ENCODE data around the gene EVA1B.

Gene EVA1B

DNA sequence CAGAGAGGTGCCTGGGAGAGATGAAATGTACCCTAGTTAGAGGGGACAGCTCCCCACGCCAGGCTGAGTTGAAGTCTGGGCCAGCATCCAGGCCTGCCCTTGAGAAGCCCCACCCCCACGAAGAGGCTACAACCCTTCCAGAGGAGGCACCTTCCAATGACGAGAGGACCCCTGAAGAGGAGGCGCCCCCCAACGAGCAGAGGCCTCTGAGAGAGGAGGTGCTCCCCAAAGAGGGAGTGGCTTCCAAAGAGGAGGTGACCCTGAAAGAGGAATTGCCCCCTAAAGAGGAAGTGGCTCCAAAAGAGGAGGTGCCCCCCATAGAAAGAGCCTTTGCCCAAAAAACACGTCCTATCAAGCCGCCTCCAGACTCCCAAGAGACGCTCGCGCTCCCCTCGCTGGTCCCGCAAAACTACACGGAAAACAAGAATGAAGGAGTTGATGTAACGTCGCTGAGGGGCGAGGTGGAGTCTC lies 3.1 kb downstream of the EVA1B start:
- DNase-seq (ENCODE audit: low read depth, low spot score), result no peak

DNA sequence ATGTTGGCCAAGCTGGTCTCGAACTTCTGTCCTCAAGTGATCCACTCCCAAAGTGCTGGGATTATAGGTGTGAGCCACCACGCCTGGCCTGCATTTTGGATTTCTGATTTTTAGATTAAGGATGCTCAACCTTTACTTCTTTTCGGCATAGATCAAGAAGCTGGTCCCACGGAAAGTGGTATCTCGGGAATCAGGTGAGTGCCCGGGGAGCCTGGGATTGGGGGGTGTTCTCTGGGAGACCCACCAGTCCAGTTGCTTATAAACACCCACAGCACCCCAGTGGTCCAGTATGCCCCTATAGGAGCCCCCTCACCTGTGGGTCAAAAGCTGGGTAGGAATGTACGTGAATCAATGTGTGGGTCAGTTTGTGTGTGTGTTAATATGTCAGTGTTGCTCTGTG lies 14.0 kb downstream of the EVA1B start:
- DNase-seq (ENCODE audit: low read depth, low spot score), result no peak

DNA sequence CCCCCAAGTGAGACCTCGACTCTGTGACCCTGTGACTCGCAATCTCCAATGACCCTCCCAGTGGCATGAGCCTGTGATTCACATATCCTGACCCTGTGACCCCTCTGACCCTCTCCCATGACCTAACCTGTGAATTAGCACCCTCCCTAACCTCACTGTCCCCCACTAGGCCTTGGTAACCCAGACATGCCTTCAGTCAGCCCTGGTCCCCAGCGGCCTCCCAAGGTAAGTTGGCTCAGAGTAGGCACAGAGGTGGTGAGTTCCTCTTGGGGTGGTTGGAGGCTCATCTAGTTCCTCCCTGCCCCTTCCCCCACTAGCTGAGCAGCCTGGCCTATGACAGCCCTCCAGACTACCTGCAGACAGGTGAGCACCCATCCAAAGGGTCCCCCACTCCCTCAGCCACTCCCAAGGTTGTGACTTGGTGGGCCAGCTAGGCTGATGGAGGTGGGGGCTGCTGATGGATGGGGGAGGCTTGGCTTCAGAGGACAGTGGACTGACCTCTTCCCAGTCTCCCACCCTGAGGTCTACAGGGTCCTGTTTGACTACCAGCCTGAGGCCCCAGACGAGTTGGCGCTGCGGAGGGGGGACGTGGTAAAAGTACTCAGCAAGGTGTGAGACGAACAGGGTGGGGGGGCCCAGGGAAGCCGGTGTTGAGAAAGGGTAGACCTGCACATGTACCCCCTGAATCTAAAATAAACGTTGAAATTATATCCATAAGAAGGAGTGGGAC lies 15.7 kb downstream of the EVA1B start:
- no peak for DNase-seq (ENCODE audit: low read depth, low spot score)

DNA sequence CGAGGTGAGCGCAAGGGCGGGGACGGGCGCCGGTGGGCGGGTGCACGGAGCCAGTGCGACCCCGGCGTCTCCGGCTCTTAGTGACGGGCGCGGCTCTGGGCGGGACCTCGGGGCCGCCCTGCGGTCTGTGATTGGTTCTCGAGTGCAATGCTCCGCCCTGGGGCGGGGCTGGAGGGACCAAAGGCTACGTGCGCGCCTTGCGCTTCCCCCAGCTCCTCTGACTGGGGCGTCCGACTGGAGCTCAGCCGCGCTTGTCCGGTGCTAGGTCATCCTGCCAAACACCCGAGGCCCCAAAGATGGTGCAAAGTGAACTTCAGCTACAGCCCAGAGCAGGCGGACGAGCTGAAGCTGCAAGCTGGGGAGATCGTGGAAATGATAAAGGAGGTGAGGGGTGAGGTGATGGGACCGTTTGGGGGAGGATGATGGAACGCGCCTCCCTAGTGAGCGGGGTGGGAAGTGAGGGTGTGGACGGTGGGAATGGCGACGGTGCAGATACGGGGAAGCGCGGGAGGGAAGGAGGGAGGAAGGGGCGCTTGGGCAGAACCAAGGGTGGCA lies 16.5 kb downstream of the EVA1B start:
- DNase-seq (ENCODE audit: low read depth, low spot score), result peak; percentile 81

DNA sequence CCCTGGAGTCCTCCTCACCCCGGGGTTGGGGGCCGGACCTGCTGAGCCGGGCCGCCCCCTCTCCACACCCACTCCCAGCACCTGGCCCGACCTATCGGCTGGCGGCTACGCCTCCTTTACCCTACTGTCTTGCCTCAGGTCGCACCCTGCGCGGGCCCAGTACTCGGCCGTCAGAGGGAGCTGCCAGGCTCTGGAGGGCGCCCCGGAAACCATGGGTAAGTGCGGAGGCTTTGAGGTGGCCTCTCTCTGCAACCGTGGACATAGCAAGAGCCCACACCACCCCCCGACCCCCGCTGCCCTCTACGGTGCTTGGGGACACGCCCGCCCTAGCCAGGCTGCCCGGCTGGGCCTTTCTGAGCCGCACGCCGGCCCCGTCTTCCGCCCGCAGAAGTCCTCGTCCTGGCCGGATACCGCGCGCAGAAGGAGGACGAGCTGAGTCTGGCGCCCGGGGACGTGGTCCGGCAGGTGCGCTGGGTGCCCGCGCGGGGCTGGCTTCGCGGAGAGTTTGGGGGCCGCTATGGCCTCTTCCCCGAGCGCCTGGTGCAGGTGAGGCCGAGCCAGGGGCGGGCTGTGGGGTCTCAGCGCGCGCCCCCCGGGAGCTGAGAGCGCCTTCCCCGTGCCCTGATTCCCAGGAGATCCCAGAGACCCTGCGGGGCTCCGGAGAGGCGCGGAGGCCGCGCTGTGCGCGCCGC lies 17.1 kb downstream of the EVA1B start, which contains the start of gene SH3D21:
Gene SH3D21, plus strand, starts transcription at position 159 of the 692 bp plus-strand sequence. Its CDS starts 53 bp downstream, at position 212.
- no peak for DNase-seq (ENCODE audit: low read depth, low spot score)

DNA sequence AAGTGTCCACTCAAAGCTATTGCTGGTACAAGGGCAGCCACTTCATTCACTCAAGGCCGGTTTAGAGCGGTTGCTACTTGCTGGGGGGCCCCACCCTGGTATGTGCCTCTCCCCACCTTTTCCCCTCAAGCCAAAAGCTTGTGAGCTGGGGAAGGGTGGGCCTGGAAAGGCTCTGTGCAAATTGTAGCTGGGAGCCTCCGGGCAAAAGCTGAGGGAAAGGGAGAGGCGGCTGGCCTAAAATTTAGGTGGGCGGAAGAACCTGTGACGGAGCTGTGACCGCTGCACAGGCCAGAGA lies 17.6 kb downstream of the EVA1B start:
- no peak for DNase-seq (ENCODE audit: low read depth, low spot score)

DNA sequence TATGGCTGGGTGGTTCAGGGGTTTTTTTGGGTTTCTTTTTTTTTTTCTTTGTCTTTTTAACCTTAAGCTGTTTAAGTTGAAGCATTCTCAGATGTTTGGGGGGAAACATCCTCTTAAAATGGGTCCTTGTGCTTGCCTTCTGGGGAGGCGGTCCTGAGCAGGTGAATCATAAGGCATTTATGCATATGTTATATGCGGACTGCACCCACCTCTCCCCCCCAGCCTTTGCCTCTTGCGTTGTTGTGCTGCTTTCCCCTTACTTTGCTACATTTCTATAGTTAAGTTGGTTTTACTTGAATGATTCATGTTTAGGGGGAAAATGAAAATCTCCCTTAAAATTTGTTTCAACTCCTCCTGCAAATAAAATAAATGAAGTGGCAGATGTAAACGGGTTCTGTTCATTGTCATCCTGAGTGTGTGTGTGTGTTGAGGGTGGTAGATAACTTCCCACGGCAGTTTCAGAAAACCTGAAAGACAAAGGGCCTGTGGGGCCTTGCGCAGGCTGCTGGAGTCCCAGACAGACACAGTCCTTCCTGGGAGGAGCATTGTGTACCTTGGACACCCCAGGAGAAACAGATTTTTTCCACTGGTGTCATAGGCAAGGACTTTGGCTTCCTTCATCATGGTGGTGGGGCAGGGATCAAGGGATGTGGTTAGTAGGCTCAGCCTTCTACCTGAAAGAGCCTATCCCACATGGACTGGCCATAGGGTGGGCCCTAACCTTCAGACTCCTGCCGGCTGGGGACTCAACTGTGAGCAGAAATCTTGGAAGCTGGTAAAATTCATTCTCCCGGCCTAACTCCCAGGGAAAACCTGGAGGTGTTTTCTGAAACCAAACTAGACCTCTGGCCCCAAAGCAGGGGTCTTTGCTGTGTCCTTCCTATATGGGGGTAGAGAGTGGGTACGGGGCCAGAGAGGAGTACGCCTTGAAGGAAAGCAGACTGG lies 18.2 kb downstream of the EVA1B start:
- DNase-seq (ENCODE audit: low read depth, low spot score), result no peak

DNA sequence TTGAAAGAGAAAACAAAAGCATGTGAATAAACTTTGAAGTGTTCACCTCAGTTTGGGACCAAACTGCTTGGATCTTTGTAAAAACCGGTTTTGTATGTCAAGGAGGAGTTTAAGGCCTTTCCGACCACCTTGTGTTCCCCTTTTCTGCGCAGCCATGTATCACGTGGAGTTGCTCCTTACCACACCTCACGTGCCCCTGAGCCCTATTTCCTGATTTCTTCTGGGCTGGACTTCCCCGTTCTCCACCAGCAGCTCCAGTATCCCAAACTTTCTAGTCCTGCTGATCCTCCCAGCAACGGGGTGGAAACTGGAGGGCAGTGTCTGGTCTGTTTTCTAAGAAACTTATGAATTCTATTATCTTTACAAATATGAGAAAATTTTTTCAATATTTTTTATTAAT lies 18.9 kb downstream of the EVA1B start:
- no peak for DNase-seq (ENCODE audit: low read depth, low spot score)

DNA sequence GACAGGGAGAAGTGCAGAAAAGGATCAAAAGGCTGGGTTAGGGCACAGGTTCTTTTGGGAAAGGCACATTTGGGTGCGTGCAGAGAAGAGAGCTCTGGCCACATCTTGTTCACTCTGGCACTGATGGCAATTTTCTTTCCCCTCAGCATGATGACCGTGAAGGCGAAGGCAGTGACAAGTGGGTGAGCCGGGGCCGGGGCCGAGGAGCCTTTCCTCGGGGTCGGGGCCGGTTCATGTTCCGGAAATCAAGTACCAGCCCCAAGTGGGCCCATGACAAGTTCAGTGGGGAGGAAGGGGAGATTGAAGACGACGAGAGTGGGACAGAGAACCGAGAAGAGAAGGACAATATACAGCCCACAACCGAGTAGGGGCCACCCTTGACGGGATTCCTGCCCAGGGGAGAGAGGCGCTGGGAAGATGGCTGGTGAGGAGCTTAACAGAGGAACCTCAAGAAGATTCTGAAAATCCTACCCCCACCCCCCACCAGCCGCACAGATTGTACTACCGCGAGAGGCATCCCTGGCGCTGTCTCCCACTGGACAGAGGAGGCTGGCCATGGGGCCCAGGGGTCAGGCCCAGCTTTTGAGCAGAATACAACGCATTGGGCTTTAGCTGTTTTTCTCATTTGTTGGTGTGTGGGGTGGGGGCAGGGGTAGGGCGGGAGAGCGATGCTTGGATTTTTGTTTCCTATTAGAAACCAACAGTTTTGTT lies 19.6 kb downstream of the EVA1B start:
- no peak for DNase-seq (ENCODE audit: low read depth, low spot score)

DNA sequence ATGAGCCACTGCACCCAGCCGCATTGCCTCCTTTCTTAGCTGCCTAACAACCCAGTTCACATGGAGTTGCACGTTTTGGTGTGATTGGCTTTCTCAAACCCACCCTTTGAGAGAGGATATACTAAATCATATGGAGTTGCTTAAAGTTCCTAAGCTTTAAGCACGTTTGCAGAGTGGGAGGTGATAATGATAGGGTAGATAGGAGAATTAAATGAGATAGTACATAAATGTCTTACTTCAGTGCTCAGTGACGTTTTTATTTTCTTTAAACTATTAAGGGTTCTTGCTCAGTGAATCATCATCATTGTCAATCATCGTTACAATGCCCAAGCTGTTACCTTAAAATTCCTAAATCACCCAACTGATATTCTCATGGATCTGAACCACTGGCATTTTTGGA lies 20.2 kb downstream of the EVA1B start:
- no peak for DNase-seq (ENCODE audit: low read depth, low spot score)

DNA sequence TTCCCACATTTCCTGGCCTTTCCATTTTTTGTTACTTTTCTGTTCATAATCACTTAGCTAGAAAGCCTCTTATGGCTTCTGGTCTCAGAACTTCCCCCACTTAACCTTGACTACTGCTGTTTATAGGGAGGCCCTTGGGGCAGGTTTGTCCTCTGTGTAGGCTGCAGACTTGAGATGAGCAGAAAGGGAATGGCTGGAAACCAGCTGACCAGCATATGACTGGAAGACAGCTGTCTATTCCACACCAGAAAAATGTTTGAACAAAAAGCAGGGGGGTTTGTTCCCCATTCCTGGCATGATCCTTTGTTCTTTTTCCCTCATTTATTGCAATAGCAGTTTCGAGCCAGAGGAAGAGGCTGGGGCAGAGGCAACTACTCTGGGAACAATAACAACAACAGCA lies 22.2 kb downstream of the EVA1B start:
- DNase-seq (ENCODE audit: low read depth, low spot score), result no peak

DNA sequence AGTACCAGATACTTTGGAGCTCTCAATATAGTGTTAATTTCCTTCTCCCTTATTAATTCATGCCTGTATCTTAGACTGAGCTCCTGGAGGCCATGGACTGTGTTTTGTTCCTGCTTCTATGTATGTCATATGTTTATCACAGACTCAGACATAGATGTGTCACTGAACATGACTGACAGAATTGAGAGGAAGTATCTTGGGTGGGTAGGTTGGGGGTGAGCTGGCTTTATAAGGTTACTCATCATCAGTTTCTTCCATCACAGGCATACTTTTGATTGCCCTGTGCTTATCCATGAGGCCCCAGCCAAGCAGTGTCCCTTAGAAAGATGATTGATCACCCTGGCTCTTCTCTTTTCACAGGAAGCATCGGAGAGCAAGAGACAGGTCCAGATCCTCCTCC lies 22.9 kb downstream of the EVA1B start:
- DNase-seq (ENCODE audit: low read depth, low spot score), result no peak

DNA sequence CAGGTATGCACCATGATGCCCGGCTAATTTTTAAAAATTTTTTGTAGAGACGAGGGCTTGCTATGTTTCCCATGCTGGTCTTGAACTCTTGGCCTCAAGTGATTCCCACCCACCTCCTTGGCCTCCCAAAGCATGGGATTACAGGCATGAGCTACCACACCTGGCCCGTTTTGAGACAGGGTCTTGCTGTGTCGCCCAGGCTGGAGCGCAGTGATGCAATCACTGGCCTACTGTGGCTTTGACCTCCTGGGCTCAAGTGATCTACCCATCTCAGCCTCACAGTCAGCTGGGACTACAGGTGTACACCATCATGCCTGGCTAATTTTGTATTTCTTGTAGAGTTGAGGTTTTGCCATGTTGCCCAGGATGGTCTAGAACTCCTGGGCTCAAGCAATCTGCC lies 24.8 kb downstream of the EVA1B start:
- no peak for DNase-seq (ENCODE audit: low read depth, low spot score)

DNA sequence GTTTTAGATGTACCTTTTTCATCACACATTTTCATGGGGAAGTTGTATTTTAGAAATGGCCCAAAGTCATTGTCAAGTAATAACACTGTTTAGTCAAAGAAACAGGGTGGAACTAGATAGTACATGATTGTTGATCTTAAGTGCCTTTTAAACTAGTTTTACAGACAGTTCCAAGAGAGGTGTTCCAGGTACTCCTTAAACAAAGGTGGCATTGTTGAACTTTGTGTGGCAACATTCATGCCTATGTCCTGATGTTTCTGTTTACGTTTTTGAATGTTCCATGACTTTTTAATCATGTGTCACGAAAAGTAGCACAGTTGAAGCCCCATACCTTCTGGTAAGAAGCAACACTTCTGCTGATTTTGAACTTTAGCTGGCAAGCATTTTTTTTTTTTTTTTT lies 26.4 kb downstream of the EVA1B start:
- no peak for DNase-seq (ENCODE audit: low read depth, low spot score)

DNA sequence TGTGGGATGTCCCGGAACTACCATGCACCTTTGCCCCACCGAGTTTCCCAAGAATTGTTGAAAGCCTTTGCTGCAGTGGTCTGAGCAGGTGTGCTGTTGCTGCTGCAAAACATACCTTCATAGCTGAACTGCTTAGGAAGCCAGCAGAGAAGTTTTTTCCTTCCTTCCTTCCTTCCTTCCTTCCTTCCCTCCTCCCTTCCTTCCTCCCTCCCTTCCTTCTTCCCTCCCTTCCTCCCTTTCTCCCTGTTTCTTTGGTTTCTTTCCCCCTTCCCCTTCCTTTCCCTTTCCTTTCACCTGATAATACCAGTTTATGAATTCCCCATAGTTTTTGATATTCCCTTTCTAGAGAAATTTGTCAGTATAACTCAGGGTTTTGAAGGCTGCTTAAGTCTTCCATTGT lies 28.1 kb downstream of the EVA1B start:
- DNase-seq (ENCODE audit: low read depth, low spot score), result no peak

DNA sequence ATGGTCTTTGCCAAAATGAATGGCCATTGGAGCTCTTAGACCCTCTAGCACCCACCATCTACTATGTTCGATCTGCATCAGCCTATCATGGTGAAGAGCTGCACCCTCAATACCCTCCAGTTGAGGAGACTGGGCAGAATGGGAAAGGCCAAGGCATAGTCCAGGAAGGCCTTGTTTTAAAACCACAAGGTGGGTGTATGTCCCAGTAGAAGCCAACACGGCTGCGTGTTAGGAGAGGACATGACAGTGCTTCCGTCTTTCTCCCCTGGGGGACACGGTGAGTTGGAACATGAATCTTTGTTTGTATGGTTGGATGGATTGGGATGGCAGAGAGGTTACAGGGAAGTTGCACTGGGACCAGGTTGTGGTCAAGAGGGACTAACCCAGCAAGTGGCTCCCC lies 35.9 kb downstream of the EVA1B start:
- DNase-seq (ENCODE audit: low read depth, low spot score), result no peak

DNA sequence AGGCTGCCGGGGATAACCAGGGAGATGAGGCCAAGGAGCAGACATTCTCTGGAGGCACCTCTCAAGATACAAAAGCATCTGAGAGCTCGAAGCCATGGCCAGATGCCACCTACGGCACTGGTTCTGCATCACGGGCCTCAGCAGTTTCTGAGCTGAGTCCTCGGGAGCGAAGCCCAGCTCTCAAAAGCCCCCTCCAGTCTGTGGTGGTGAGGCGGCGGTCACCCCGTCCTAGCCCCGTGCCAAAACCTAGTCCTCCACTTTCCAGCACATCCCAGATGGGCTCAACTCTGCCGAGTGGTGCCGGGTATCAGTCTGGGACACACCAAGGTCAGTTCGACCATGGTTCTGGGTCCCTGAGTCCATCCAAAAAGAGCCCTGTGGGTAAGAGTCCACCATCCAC lies 36.6 kb downstream of the EVA1B start:
- no peak for DNase-seq (ENCODE audit: low read depth, low spot score)

DNA sequence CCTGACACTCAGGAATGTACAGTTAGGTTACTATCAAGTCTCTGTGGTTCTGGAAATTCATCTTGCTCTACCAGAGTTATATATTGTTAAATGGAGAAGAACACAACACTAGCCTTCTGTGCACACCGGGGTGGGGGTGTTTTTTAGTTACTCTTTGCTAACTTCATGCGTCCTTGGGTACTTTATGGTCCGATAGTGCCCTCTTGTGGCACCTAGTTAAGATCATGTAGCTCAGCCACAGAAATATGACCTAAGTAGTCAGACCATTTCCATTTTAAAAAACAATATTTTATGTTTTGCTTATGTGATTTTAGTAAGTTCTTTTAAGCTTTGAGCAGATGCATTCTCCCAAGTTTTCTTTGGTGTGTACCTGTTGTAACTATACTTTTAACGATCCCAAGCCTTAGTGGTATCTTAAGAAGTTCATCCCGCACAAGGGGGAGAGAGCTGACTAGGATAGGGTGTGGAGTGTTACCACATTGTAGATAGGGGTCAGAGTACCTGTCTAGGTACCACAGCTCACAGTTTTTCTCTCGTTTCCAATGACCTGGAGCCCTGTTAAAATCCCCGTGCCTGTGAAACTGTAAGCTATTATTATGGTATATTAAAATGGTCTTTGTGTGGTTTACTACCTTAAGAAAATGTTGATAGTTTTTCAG lies 37.9 kb downstream of the EVA1B start:
- DNase-seq (ENCODE audit: low read depth, low spot score), result peak; percentile 44

DNA sequence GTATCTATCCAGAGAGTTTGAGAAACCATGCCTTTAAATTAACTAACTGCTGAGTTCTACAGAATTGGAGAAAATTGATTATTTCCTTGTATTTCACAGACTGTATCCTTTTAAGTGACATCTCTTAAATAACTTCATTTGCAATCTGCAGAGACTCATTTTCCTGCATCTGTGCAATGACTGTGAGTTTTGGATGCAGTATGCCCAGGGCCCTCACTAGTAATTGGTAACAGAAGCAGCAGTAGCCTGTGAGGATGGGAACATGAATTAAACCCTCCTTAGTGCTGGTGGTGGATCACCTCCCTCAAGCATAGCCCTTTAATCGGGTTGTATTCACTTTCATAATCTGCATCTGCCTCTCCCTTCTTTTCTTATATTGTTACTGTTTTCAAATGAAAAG lies 38.9 kb downstream of the EVA1B start:
- no peak for DNase-seq (ENCODE audit: low read depth, low spot score)

DNA sequence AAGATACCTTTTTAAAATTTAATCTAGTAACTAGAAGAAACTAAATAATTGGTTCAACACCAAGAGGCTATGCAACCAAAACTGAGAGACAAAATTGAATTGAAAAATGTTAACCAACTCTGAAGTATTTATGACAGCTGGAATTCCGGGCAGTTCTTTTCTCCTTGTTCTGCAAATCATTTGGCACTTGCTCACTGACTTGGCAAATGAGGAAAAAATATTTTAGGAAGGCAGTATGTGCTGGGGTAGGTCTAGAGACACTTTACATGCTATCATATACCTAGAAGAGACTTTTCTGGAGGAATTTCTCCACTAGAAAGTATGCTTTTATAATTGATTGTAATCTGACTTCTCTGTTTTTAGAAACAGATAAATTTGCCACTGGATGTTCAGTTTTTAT lies 39.4 kb downstream of the EVA1B start:
- DNase-seq (ENCODE audit: low read depth, low spot score), result no peak

DNA sequence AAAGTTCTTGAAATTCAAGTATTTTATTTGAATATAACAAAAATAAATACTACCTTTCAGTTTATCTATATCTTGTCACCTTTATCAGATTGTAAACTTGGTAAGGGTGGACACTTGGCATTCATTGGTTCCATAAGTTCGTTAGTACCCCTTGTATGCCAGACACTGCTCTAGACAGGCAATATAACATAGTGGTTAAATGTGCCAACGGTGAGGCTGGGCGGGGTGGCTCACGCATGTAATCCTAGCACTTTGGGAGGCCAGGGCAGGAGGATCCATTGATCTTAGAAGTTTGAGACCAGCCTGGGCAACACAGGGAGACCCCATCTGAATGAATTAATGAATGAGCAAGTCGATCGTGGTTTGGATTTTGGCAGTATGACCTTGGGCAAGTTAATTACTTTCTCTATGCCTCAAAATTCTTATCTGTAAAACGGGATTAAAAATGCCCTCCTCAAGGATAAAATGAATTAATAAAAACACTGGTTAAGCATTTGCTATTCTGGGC lies 43.6 kb downstream of the EVA1B start:
- DNase-seq (ENCODE audit: low read depth, low spot score), result no peak

All from activated CD4-positive, CD25-positive, alpha-beta regulatory T cell treated with anti-CD3 and anti-CD28 coated beads, Interleukin-2, amount 50 U/mL, for 16 hours (primary cell).